HepG2 (cell line): ENCODE results near the gene TK1. TPM values are rescaled to one million over a fixed set of nuclear protein-coding genes. Genes with fewer than 3 reads are reported as not detected.
A peak's percentile ranks its signal among the peaks of the same experiment; 100 is the strongest.

ENCODE experiments used
- AGO2 ChIP-seq: fragments of 200-400 bp; formaldehyde crosslinking; optimal IDR thresholded peaks from 2 replicates; pipeline ENCODE3; 2017; ENCODE audit warnings: mild to moderate bottlenecking, low read depth, low read length, moderate library complexity
- EED ChIP-seq: sonication (generic); formaldehyde crosslinking; IDR thresholded peaks from 2 replicates; pipeline ENCODE4 v1.5.0; 2020; ENCODE audit warnings: mild to moderate bottlenecking, missing genetic modification reagents
- SPEN ChIP-seq: sonication (generic); formaldehyde crosslinking; IDR thresholded peaks from 2 replicates; pipeline ENCODE4 v1.5.1; 2020; ENCODE audit warnings: low read depth, mild to moderate bottlenecking, missing genetic modification reagents
- SRF ChIP-seq: IDR thresholded peaks from 2 replicates; pipeline ENCODE4 v1.6.1; 2011; ENCODE audit warnings: mild to moderate bottlenecking, low read depth, low read length, moderate library complexity
- TEF ChIP-seq: sonication (generic); formaldehyde crosslinking; IDR thresholded peaks from 2 replicates; pipeline ENCODE4 v1.5.0; 2020; ENCODE audit warnings: missing genetic modification reagents
- ZNF382 ChIP-seq: sonication (generic); formaldehyde crosslinking; IDR thresholded peaks from 2 replicates; pipeline ENCODE4 v1.5.0; 2020; ENCODE audit warnings: missing genetic modification reagents, mild to moderate bottlenecking, borderline replicate concordance
- ZNF546 ChIP-seq: sonication (generic); formaldehyde crosslinking; conservative IDR thresholded peaks from 2 replicates; pipeline ENCODE4 v1.8.1; 2023; ENCODE audit warnings: mild to moderate bottlenecking, missing genetic modification reagents
- ZNF547 ChIP-seq: sonication (generic); formaldehyde crosslinking; IDR thresholded peaks from 2 replicates; pipeline ENCODE4 v1.5.1; 2020; ENCODE audit warnings: mild to moderate bottlenecking, missing genetic modification reagents
- ZNF687 ChIP-seq: sonication (generic); formaldehyde crosslinking; IDR thresholded peaks from 2 replicates; pipeline ENCODE4 v1.5.1; 2020; ENCODE audit warnings: mild to moderate bottlenecking, missing genetic modification reagents, moderate library complexity
- ZNF792 ChIP-seq: IDR thresholded peaks from 2 replicates; pipeline ENCODE4 v1.6.1; 2016
- polyA plus RNA-seq, 8 experiments: library from polyadenylated mRNA; depleted of rRNA in 3 of 8; stranded (reverse) in 7 of 8; unstranded in 1 of 8; fragments of >200 nt; fragmentation: Illumina TruSeq in 4 of 8; extraction: Trizol in 4 of 8; gene quantifications; 2 replicates each; pipeline versions ENCODE4 v1.2.1 to v1.2.3, GENCODE V29; 2011 to 2016; ENCODE audit warnings: low read depth in 4 of 8, missing spikeins in 1 of 8, mixed read lengths in 1 of 8; ENCODE audit not compliant: insufficient read depth in 1 of 8
- total RNA-seq, 5 experiments: library from RNA; depleted of rRNA; stranded (reverse); fragments of >200 nt; fragmentation: Illumina TruSeq; extraction: Trizol; gene quantifications; 2 replicates each; pipeline ENCODE4 v1.2.3, GENCODE V29; 2016; ENCODE audit warnings: low read depth in 1 of 5
- TF ChIP-seq, protein P1 (sequence below): IDR thresholded peaks from 2 replicates; pipeline ENCODE4 v1.6.1; 2016; ENCODE audit warnings: low read depth
- TF ChIP-seq, protein P2 (sequence below), 2 experiments: sonication (generic) in 1 of 2; formaldehyde crosslinking in 1 of 2; IDR thresholded peaks; 2 replicates each; pipeline versions ENCODE4 v1.4.0 to v1.6.1; 2018 to 2020; ENCODE audit warnings: missing genetic modification reagents in 2 of 2, borderline replicate concordance in 1 of 2, low read depth in 1 of 2, mild to moderate bottlenecking in 1 of 2, missing biosample characterization in 1 of 2
- TF ChIP-seq, protein P3 (sequence below): sonication (generic); formaldehyde crosslinking; IDR thresholded peaks from 2 replicates; pipeline ENCODE4 v1.5.1; 2020; ENCODE audit warnings: mild to moderate bottlenecking, missing genetic modification reagents, borderline replicate concordance
- TF ChIP-seq, protein P4 (sequence below): sonication (generic); formaldehyde crosslinking; IDR thresholded peaks from 2 replicates; pipeline ENCODE4 v1.4.0; 2020; ENCODE audit warnings: mild to moderate bottlenecking, missing genetic modification reagents

The TK1 gene
- total and polyA plus RNA-seq, 2 of the 13 experiments (the other 11 are each of a cell fraction or from before 2014, with no cell fraction given), result 45.0 to 96.0 TPM

- TF ChIP-seq, protein P1, sequence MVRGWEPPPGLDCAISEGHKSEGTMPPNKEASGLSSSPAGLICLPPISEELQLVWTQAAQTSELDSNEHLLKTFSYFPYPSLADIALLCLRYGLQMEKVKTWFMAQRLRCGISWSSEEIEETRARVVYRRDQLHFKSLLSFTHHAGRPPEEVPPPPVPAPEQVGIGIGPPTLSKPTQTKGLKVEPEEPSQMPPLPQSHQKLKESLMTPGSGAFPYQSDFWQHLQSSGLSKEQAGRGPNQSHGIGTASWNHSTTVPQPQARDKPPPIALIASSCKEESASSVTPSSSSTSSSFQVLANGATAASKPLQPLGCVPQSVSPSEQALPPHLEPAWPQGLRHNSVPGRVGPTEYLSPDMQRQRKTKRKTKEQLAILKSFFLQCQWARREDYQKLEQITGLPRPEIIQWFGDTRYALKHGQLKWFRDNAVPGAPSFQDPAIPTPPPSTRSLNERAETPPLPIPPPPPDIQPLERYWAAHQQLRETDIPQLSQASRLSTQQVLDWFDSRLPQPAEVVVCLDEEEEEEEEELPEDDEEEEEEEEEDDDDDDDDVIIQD (CRISPR knock-in tag), result no peak
- no peak for TF ChIP-seq SRF
- TF ChIP-seq AGO2, result peak; percentile 85
- TF ChIP-seq EED (CRISPR knock-in tag), result no peak
- TF ChIP-seq SPEN (CRISPR knock-in tag), result no peak
- TF ChIP-seq, protein P2, sequence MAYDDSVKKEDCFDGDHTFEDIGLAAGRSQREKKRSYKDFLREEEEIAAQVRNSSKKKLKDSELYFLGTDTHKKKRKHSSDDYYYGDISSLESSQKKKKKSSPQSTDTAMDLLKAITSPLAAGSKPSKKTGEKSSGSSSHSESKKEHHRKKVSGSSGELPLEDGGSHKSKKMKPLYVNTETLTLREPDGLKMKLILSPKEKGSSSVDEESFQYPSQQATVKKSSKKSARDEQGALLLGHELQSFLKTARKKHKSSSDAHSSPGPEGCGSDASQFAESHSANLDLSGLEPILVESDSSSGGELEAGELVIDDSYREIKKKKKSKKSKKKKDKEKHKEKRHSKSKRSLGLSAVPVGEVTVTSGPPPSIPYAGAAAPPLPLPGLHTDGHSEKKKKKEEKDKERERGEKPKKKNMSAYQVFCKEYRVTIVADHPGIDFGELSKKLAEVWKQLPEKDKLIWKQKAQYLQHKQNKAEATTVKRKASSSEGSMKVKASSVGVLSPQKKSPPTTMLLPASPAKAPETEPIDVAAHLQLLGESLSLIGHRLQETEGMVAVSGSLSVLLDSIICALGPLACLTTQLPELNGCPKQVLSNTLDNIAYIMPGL (CRISPR knock-in tag; IDR thresholded peaks at IDR 0.05; ENCODE audit: borderline replicate concordance in 1 of 2, low read depth in 1 of 2), result 0 out of 4 replicates have a peak, but pooled peaks of 1 of the 2 experiments have one; percentile 29
- TF ChIP-seq ZNF792 (CRISPR knock-in tag), result no peak; the same call in 1 of the 2 replicates
- TF ChIP-seq, protein P3, sequence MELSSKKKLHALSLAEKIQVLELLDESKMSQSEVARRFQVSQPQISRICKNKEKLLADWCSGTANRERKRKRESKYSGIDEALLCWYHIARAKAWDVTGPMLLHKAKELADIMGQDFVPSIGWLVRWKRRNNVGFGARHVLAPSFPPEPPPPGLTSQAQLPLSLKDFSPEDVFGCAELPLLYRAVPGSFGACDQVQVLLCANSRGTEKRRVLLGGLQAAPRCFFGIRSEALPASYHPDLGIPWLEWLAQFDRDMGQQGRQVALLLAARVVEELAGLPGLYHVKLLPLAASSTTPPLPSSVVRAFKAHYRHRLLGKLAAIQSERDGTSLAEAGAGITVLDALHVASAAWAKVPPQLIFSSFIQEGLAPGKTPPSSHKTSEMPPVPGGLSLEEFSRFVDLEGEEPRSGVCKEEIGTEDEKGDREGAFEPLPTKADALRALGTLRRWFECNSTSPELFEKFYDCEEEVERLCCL (CRISPR knock-in tag), result no peak
- TF ChIP-seq, protein P4, sequence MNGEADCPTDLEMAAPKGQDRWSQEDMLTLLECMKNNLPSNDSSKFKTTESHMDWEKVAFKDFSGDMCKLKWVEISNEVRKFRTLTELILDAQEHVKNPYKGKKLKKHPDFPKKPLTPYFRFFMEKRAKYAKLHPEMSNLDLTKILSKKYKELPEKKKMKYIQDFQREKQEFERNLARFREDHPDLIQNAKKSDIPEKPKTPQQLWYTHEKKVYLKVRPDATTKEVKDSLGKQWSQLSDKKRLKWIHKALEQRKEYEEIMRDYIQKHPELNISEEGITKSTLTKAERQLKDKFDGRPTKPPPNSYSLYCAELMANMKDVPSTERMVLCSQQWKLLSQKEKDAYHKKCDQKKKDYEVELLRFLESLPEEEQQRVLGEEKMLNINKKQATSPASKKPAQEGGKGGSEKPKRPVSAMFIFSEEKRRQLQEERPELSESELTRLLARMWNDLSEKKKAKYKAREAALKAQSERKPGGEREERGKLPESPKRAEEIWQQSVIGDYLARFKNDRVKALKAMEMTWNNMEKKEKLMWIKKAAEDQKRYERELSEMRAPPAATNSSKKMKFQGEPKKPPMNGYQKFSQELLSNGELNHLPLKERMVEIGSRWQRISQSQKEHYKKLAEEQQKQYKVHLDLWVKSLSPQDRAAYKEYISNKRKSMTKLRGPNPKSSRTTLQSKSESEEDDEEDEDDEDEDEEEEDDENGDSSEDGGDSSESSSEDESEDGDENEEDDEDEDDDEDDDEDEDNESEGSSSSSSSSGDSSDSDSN, result peak; percentile 2; the same call in 1 of the 2 replicates
- no peak for TF ChIP-seq TEF
- TF ChIP-seq ZNF687, result peak; percentile 28; the same call in 1 of the 2 replicates
- no peak for TF ChIP-seq ZNF547
- no peak for TF ChIP-seq ZNF546 (CRISPR knock-in tag)
- no peak for TF ChIP-seq ZNF382 (CRISPR knock-in tag)
These were observed 14.4 kb downstream of the TK1 start (continued) for GRCh38 chr17:78172249-78173051.
